ENCODE data around the gene BMP5.

GRCh38 chr6:55746473-55746872 is 128.9 kb downstream of the BMP5 start:
- TF ChIP-seq EP300 (IDR thresholded peaks at IDR 0.05; ENCODE audit: low read depth) = no peak
- TF ChIP-seq CTCF (IDR thresholded peaks at IDR 0.05) = no peak
